Globus pallidus (tissue), 1 donor: ENCODE results near the gene AHR.
"Not testable (repeated sequence)": the region's sequence is repeated elsewhere in the genome, so short reads cannot be mapped to it uniquely, and the experiment has no call there.

Experiments used
- DNase-seq: peaks from one replicate; pipeline ENCODE4 v3.0.0-alpha.2; 2015; ENCODE audit warnings: low spot score

AHR gene

GRCh38 chr7:17380736-17381662 is 82.5 kb downstream of the AHR start:
- DNase-seq = no peak

- DNase-seq = not testable (repeated sequence)
Measured at GRCh38 chr7:17382408-17383354, 84.2 kb downstream of the AHR start.

GRCh38 chr7:17384400-17384799 is 85.9 kb downstream of the AHR start:
- no peak for DNase-seq

- no peak for DNase-seq
Measured at GRCh38 chr7:17385612-17386011, 87.2 kb downstream of the AHR start.

GRCh38 chr7:17390392-17390791 is 91.9 kb downstream of the AHR start:
- no peak for DNase-seq

- no peak for DNase-seq
Measured at GRCh38 chr7:17391366-17391765, 92.9 kb downstream of the AHR start.

- DNase-seq = no peak
Measured at GRCh38 chr7:17392846-17393245, 94.4 kb downstream of the AHR start.

GRCh38 chr7:17394563-17394962 is 96.1 kb downstream of the AHR start:
- DNase-seq = not testable (repeated sequence)
